RCC 7860 (cell line): Measurements from ENCODE around the gene GPR55.
A peak's percentile ranks its signal among the peaks of the same experiment; 100 is the strongest.

Experiments used
- DNase-seq: peaks from one replicate; pipeline ENCODE4 v3.0.0-alpha.2; 2015; ENCODE audit warnings: low spot score
- FAIRE-seq: peaks from 2 replicates; lab custom pipeline; 2012; peaks lifted over from hg19 to GRCh38; lab: Jason Lieb, UNC

GPR55 gene

GRCh38 chr2:230870544-230871360 lies 54.3 kb downstream of the GPR55 start:
- no peak for FAIRE-seq
- no peak for DNase-seq

DNA sequence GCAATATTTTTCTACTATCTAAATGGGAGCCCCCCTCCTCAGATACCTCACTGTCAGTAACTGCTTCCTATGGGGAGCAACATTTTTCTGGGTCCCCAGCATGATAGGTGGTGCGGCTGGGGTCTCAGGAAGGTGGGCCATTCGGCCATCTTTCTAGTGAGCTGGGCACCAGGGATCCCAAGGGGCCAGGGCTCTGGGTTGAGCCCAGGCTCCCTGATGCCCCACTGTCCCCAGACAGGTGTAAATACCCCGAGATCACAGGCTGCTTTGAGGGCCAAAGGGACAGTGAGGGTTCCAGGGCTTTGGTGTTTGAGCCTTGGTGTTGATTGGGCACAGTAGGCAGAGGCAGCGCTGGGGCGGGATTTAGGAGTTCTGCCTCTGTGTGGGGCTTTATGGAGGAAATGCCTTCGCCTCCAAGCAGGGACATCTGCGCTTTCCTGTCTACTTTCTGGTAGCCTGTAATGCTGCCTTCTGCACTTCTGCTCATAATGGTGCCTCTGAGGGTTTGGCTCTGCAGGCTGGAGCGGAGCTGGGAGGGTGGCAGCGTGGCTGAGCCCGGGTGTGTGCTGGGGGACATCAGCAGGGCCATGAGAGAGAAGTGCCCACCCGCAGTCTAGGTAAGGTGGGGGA lies 55.0 kb downstream of the GPR55 start:
- DNase-seq (no peak), FAIRE-seq (no peak)

GRCh38 chr2:230868947-230869913 lies 55.8 kb downstream of the GPR55 start:
- FAIRE-seq = no peak
- no peak for DNase-seq

- FAIRE-seq = no peak
- no peak for DNase-seq
These were observed 56.7 kb downstream of the GPR55 start for GRCh38 chr2:230868161-230868946.

- DNase-seq = peak; percentile 40
These were observed 58.1 kb downstream of the GPR55 start for GRCh38 chr2:230866756-230867523.

DNA sequence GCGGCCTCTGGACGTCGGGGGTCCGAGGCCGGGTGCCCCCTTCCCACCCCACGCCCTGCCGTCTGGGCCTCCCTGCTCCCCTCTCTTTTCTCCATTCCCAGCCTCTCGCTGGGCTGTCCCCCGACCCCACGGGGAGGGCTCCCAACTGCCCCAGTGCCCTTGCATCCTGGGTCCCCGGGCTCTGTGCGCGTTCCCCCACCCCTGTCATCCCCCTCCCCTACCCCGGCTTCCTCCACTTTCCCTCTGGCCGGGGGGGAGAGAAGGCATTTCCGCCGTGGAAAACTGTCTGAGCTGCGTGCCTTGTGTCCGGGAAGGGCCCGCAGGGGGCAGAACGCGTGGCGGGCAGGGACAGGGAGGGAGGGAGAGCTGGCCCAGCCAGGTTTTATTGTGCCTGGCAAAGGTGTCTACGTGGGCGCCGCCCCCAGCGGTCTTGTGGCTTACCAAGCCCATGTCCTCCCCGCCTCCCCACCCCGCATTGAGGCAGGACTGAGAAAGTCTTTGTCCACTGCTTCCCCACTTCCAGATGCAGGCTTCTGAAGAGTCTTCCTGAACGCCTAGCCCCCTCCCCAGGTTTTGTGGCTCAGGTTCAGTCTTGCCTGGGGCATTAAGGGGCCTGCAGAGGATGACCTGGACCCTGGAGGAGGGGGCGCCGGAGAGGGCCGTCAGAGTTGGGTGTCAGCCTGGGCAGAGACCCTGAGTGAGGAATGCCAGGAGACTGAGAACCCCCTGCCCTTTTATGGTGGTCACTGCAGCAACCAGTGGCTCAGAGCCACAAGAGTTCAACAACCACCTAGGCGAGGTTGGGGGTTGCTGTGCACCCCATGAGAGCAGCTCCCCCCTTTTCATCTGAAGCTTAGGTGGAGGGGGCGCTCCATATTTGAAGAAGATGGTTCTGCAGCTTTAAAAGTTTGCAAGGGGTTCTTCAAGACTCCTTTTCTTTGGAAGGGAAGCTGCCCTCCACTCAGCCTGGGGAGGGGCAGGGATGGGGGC lies 59.0 kb downstream of the GPR55 start:
- no peak for FAIRE-seq

More at GRCh38 chr2:230866756-230867523, 58.1 kb downstream of the GPR55 start:
- FAIRE-seq = no peak

GRCh38 chr2:230865307-230865765 lies 59.7 kb downstream of the GPR55 start:
- DNase-seq (no peak), FAIRE-seq (no peak)

More for the DNA sequence above, 59.0 kb downstream of the GPR55 start:
- no peak for DNase-seq

- DNase-seq = peak; percentile 41
- FAIRE-seq = no peak
These were observed 60.3 kb downstream of the GPR55 start, which contains the start of gene ITM2C for GRCh38 chr2:230864605-230865306. Gene ITM2C, plus strand, starts transcription at chr2:230864942. Its CDS starts 84 bp downstream, at chr2:230865026.

DNA sequence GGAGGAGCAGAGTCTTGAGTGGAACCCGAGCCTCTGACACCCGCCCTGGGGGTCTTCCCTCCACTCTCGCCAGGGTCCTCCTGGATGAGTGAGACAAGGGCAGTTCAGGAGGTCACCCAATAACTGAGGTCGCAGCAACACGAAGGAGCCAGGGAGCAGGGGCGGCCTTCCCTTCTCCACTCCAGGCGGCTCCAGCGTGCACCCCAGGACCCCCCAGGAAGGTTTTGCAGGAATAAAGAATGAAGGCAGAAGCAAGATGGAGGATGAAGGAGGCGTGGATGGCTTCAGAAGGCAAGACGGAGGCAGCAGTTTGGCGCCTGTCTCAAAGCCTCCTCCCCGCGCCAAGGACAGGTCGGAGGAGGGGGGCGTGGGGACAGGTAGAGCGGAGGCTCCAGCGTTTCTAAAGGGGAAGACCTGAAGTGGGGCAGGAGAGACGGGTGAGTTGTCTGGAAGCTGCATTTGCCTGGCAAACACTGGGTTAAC lies 60.9 kb downstream of the GPR55 start:
- FAIRE-seq (no peak), DNase-seq (no peak)

DNA sequence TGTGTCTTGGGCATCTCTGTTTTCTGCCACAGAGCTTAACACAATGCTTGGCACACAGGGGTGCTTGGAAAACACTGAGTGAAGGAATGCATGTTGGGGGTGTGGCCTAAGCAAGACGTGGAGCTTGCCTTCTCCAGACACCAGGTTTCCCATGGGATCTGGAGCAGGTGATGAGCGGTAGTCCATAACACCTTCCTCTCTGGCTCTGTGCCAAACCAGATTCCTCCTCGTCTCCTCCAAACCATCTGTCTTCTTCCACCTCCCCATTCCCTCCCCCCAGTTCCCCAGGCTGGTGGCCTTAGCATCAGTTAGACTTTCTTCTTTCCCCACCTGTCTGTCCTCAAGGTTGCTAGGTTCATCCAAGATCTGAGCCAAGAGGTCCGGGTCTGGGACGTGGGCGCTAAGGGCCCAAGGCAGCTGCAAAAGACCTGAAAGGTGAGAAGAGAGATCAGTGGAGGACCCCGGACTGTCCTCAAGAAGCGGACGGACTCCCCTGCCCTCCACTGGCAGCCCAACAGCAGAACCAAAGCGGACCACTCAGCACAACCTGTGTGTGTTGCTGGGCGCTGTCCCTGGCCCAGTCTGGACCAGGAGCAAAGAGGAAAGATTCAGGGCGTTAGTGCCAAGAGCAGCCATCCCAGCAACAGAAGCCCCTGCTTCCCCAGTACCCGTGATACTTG lies 61.5 kb downstream of the GPR55 start:
- DNase-seq (no peak), FAIRE-seq (no peak)

DNA sequence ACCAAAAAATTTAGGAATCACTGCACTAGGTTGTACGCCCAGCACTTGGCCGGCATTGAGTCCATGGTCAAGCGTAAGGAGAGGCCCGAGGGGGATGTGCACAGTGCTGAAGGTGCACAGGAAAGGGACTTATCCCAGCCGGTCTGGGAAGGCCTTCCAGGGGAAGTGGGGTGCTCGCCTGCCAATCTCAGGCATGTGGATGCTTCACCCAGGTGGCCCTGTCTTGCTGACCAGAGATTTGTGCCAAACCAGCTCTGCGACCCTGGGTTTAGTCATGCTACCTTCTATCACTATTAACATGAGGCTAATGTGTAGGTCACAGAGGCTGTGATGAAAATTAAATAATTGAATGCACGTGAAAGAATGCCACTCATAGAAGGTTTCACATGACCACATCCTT lies 62.0 kb downstream of the GPR55 start:
- FAIRE-seq (no peak), DNase-seq (no peak)

GRCh38 chr2:230862292-230862691 lies 62.8 kb downstream of the GPR55 start:
- FAIRE-seq (no peak), DNase-seq (no peak)

- no peak for FAIRE-seq
- no peak for DNase-seq
These were observed 63.3 kb downstream of the GPR55 start for GRCh38 chr2:230861552-230862255.
